HG02610 (cell line): Measurements from ENCODE around the gene C3orf49.
A peak's percentile ranks its signal among the peaks of the same experiment; 100 is the strongest.

Experiments
- ATAC-seq: cut with Tn5 transposase; IDR thresholded peaks from one replicate; pipeline ENCODE4 v1.9.1; 2021; ENCODE audit warnings: mild to moderate bottlenecking, moderate library complexity; ENCODE audit not compliant: unreplicated experiment

The C3orf49 gene

GRCh38 chr3:63878394-63879060 is 59.4 kb downstream of the C3orf49 start:
- ATAC-seq: no peak

GRCh38 chr3:63880653-63881052 is 61.6 kb downstream of the C3orf49 start:
- no peak for ATAC-seq

GRCh38 chr3:63886858-63887257 is 67.8 kb downstream of the C3orf49 start:
- no peak for ATAC-seq

GRCh38 chr3:63891518-63891917 is 72.4 kb downstream of the C3orf49 start:
- no peak for ATAC-seq

GRCh38 chr3:63892773-63893352 is 73.8 kb downstream of the C3orf49 start:
- ATAC-seq: no peak

GRCh38 chr3:63895422-63896189 is 76.5 kb downstream of the C3orf49 start:
- ATAC-seq: peak; percentile 43

- ATAC-seq: no peak
Observed at GRCh38 chr3:63896332-63897030, 77.4 kb downstream of the C3orf49 start.
